LNCaP clone FGC (cell line): ENCODE results near the gene MRPS18B.
"Not testable (repeated sequence)": the region's sequence is repeated elsewhere in the genome, so short reads cannot be mapped to it uniquely, and the experiment has no call there.

Source experiments
- DNase-seq: peaks from one replicate; pipeline ENCODE4 v3.0.0-alpha.2; 2011; ENCODE audit warnings: low read depth
- H3K4me3 ChIP-seq: 2 replicates; pipeline ENCODE4 v1.5.1; 2011; ENCODE audit warnings: mild to moderate bottlenecking, low read depth, low read length, control low read depth
- TF ChIP-seq, protein P1 (sequence below): IDR thresholded peaks from 2 replicates; pipeline ENCODE4 v1.5.1; 2012; ENCODE audit warnings: mild to moderate bottlenecking; ENCODE audit not compliant: control insufficient read depth, insufficient read depth; ENCODE audit errors: extremely low read depth

Gene MRPS18B

GRCh38 chr6:30647242-30648116, 29.8 kb downstream of the MRPS18B start:
- no peak for DNase-seq
- TF ChIP-seq, protein P1, sequence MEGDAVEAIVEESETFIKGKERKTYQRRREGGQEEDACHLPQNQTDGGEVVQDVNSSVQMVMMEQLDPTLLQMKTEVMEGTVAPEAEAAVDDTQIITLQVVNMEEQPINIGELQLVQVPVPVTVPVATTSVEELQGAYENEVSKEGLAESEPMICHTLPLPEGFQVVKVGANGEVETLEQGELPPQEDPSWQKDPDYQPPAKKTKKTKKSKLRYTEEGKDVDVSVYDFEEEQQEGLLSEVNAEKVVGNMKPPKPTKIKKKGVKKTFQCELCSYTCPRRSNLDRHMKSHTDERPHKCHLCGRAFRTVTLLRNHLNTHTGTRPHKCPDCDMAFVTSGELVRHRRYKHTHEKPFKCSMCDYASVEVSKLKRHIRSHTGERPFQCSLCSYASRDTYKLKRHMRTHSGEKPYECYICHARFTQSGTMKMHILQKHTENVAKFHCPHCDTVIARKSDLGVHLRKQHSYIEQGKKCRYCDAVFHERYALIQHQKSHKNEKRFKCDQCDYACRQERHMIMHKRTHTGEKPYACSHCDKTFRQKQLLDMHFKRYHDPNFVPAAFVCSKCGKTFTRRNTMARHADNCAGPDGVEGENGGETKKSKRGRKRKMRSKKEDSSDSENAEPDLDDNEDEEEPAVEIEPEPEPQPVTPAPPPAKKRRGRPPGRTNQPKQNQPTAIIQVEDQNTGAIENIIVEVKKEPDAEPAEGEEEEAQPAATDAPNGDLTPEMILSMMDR: no peak

GRCh38 chr6:30651143-30651542, 33.5 kb downstream of the MRPS18B start:
- no peak overlapping the region for H3K4me3 ChIP-seq
- TF ChIP-seq, protein P1: no peak

More at GRCh38 chr6:30647242-30648116, 29.8 kb downstream of the MRPS18B start:
- H3K4me3 ChIP-seq: peak overlapping the region; percentile 95

DNA sequence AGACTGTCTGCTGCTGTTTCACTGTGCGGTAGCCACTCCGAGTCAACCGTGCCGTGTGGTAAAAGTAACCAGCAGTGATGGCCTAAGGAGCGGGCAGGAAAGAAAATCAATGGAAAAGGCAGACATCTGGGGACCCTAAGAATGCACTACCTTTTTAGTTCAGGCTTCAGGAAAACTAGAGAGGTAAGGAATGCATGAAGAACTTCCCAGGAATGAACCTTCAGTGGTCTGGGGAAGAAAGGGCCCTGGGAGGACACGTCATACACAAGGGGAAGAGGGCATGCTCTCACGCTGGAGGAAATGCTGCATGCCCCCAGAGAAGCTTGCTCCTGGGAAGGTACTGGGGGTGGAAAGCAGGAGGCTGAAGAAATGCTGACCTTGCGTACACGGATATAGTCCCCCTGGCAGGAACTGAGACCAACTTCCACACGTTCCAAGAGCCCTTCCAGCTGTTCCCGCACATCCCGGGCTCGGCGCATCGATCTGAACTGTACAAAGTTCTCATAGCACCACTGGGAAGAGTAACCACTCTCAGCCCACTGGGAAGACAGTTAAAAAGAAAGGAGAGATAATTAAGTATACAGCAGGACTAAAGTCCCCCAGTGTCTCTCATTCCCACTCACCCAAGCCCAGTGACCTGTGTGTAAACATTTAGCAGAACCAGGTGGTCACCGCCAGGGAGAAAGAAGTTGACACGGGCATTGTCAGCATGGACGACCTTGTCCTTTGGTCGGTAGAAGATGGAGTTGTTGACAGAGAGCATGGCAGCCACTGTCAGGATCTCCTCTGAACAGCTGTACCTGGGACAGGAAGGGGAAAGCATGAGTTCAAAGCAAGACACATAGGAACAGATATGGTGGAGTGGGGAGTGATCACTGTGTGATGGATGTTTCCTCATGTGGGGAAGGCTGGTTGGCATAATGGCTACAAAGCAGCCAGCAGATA, 37.4 kb downstream of the MRPS18B start:
- TF ChIP-seq, protein P1: no peak
- H3K4me3 ChIP-seq: no peak overlapping the region
- no peak for DNase-seq

More at GRCh38 chr6:30651143-30651542, 33.5 kb downstream of the MRPS18B start:
- DNase-seq: no peak

GRCh38 chr6:30655743-30656094, 38.1 kb downstream of the MRPS18B start:
- TF ChIP-seq, protein P1: no peak
- no peak overlapping the region for H3K4me3 ChIP-seq
- DNase-seq: no peak

GRCh38 chr6:30656513-30656912, 38.9 kb downstream of the MRPS18B start:
- TF ChIP-seq, protein P1: no peak
- DNase-seq: no peak
- no peak overlapping the region for H3K4me3 ChIP-seq

GRCh38 chr6:30657454-30657853, 39.8 kb downstream of the MRPS18B start:
- DNase-seq: no peak
- TF ChIP-seq, protein P1: no peak
- no peak overlapping the region for H3K4me3 ChIP-seq

DNA sequence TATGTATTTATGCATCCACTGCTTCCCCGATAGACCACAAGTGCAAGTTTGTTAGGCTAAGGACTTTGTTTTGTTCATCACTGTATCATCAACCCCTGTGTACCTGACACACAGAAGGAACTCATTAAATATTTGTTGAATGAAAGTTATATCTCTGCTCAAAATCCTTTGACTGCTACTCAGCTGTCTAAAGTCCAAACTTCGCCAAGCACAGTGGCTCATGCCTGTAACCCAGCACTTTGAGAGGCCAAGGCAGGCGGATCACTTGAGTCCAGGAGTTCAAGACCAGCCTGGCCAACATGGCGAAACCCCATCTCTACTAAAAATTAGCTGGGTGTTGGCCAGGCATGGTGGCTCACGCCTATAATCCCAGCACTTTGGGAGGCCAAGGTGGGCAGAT, 40.3 kb downstream of the MRPS18B start:
- DNase-seq, H3K4me3 ChIP-seq: not testable (repeated sequence)
